Smooth muscle cell (in vitro differentiated cells): ENCODE data around the gene PUM2. TPM values are rescaled to one million over a fixed set of nuclear protein-coding genes. Genes with fewer than 3 reads are reported as not detected.

Source experiments
- DNase-seq: peaks from one replicate; lab custom pipeline; 2025; ENCODE audit not compliant: unreplicated experiment; lab: John Stamatoyannopoulos, UW
- H2AFZ ChIP-seq: fragments of 200-600 bp; sonication (generic); 2 replicates; pipeline ENCODE4 v1.6.0; 2016; ENCODE audit warnings: antibody characterized with exemption, low read depth, mild to moderate bottlenecking
- H3F3A ChIP-seq: fragments of 200-600 bp; sonication (generic); 2 replicates; pipeline ENCODE4 v1.6.0; 2017; ENCODE audit warnings: antibody characterized with exemption, low read depth
- H3K27ac ChIP-seq: fragments of 200-600 bp; sonication (generic); 2 replicates; pipeline ENCODE4 v1.5.1; 2016; ENCODE audit warnings: low read depth, mild to moderate bottlenecking
- H3K27me3 ChIP-seq: fragments of 200-600 bp; sonication (generic); 2 replicates; pipeline ENCODE4 v1.6.1; 2016; ENCODE audit warnings: low read depth, mild to moderate bottlenecking
- H3K36me3 ChIP-seq: fragments of 200-600 bp; sonication (generic); 2 replicates; pipeline ENCODE4 v1.5.1; 2016; ENCODE audit warnings: low read depth
- H3K4me1 ChIP-seq: fragments of 200-600 bp; sonication (generic); 2 replicates; pipeline ENCODE4 v1.5.1; 2016; ENCODE audit warnings: low read depth
- H3K4me2 ChIP-seq: fragments of 200-600 bp; sonication (generic); 2 replicates; pipeline ENCODE4 v1.6.0; 2016; ENCODE audit warnings: mild to moderate bottlenecking
- H3K4me3 ChIP-seq: fragments of 200-600 bp; sonication (generic); 2 replicates; pipeline ENCODE4 v1.5.1; 2016; ENCODE audit warnings: mild to moderate bottlenecking
- H3K79me2 ChIP-seq: fragments of 200-600 bp; sonication (generic); 2 replicates; pipeline ENCODE4 v1.6.0; 2016; ENCODE audit warnings: low read depth, mild to moderate bottlenecking
- H3K9ac ChIP-seq: fragments of 200-600 bp; sonication (generic); 2 replicates; pipeline ENCODE4 v1.6.0; 2016; ENCODE audit warnings: low read depth
- H3K9me3 ChIP-seq: fragments of 200-600 bp; sonication (generic); replicated peaks from 2 replicates; pipeline ENCODE4 v1.5.1; 2016; ENCODE audit warnings: low read depth
- H4K20me1 ChIP-seq: fragments of 200-600 bp; sonication (generic); 2 replicates; pipeline ENCODE4 v1.6.0; 2016; ENCODE audit warnings: low read depth
- CTCF ChIP-seq: fragments of 200-600 bp; sonication (generic); IDR thresholded peaks from 2 replicates; pipeline ENCODE4 v1.5.1; 2017; ENCODE audit warnings: borderline replicate concordance, mild to moderate bottlenecking, antibody characterized with exemption; ENCODE audit not compliant: insufficient read depth, poor library complexity, severe bottlenecking
- WGBS: methylation state at CpG from one replicate; pipeline ENCODE4 v1.1.7; 2016; ENCODE audit warnings: low lambda C conversion rate; 5-methylcytosine and 5-hydroxymethylcytosine counted together
- polyA plus RNA-seq: library from polyadenylated mRNA; unstranded; fragments of >200 nt; fragmentation: Nextera tagmentation; extraction: Ambion mirVana; gene quantifications from 2 replicates; pipeline ENCODE4 v1.2.1, GENCODE V29; 2016
- total RNA-seq: library from RNA; depleted of rRNA; stranded (reverse); fragments of >200 nt; gene quantifications from 2 replicates; pipeline ENCODE4 v1.2.3, GENCODE V29; 2014

Gene PUM2
- total and polyA plus RNA-seq, 2 experiments from 2014 or later: 5.2 to 42.0 TPM

GRCh38 chr2:20212871-20213503 lies 137.7 kb downstream of the PUM2 start:
- Histone ChIP-seq H3K36me3 (no peaks in the 10 kb centered on the region), H3K4me1 (peaks cover 15% of the 10 kb centered on the region), H3K9me3 (no peaks in the 10 kb centered on the region), H2AFZ (peak overlapping the region; percentile 41), H3K4me3 (no peak overlapping the region), H3K9ac (peak overlapping the region; percentile 64), H3K27ac (peak overlapping the region; percentile 87), H4K20me1 (no peaks in the 10 kb centered on the region), H3K79me2 (peaks cover 5% of the 10 kb centered on the region), H3K27me3 (no peaks in the 10 kb centered on the region), H3F3A (no peaks in the 10 kb centered on the region), H3K4me2 (peak overlapping the region; percentile 70)
- 67% methylated on average over 16 of the region's 16 CpGs for WGBS
- DNase-seq: no peak
- TF ChIP-seq CTCF: no peak

GRCh38 chr2:20212459-20212870 lies 138.2 kb downstream of the PUM2 start:
- Histone ChIP-seq H3K9ac (peak overlapping the region; percentile 64), H3F3A (no peaks in the 10 kb centered on the region), H3K36me3 (no peaks in the 10 kb centered on the region), H4K20me1 (no peaks in the 10 kb centered on the region), H3K4me1 (peaks cover 15% of the 10 kb centered on the region), H3K79me2 (peaks cover 5% of the 10 kb centered on the region), H3K4me3 (no peak overlapping the region), H3K4me2 (peak overlapping the region; percentile 70), H2AFZ (peak overlapping the region; percentile 41), H3K27ac (peak overlapping the region; percentile 87), H3K9me3 (no peaks in the 10 kb centered on the region), H3K27me3 (no peaks in the 10 kb centered on the region)
- TF ChIP-seq CTCF: no peak
- no peak for DNase-seq
- 33% methylated on average over 11 of the region's 11 CpGs for WGBS

GRCh38 chr2:20211860-20212458 lies 138.7 kb downstream of the PUM2 start:
- H3K79me2 ChIP-seq: peaks cover 2% of the 10 kb centered on the region
- TF ChIP-seq CTCF: no peak
- H4K20me1 ChIP-seq: peaks cover 4% of the 10 kb centered on the region
- H3K27me3 ChIP-seq: no peaks in the 10 kb centered on the region
- no peak for DNase-seq
- H3K4me2 ChIP-seq: peak overlapping the region; percentile 70
- H3K36me3 ChIP-seq: no peaks in the 10 kb centered on the region
- peak overlapping the region; percentile 41 for H2AFZ ChIP-seq
- H3K9me3 ChIP-seq: no peaks in the 10 kb centered on the region
- H3F3A ChIP-seq: no peaks in the 10 kb centered on the region
- peaks cover 15% of the 10 kb centered on the region for H3K4me1 ChIP-seq
- 89% methylated on average over 14 of the region's 14 CpGs for WGBS
- H3K27ac ChIP-seq: peak overlapping the region; percentile 87
- H3K4me3 ChIP-seq: no peak overlapping the region
- peak overlapping the region; percentile 64 for H3K9ac ChIP-seq

GRCh38 chr2:20211420-20211819 lies 139.2 kb downstream of the PUM2 start:
- Histone ChIP-seq H3K36me3 (no peaks in the 10 kb centered on the region), H3K27me3 (no peaks in the 10 kb centered on the region), H3K4me2 (no peak overlapping the region), H3K4me1 (peaks cover 15% of the 10 kb centered on the region), H3K4me3 (no peak overlapping the region), H2AFZ (no peak overlapping the region), H3K27ac (peak overlapping the region; percentile 87), H3K79me2 (no peaks in the 10 kb centered on the region), H3F3A (no peaks in the 10 kb centered on the region), H3K9me3 (no peaks in the 10 kb centered on the region), H4K20me1 (peaks cover 5% of the 10 kb centered on the region), H3K9ac (no peak overlapping the region)
- TF ChIP-seq CTCF: no peak
- no peak for DNase-seq
- WGBS: 93% methylated on average over 10 of the region's 12 CpGs
